Fibroblast of villous mesenchyme (primary cell): ENCODE results near the gene MARK1. TPM values are rescaled to one million over a fixed set of nuclear protein-coding genes. Genes with fewer than 3 reads are reported as not detected.

Source experiments
- DNase-seq: peaks from one replicate; pipeline ENCODE4 v3.0.0-alpha.2; 2010; ENCODE audit warnings: low read depth
- H3K4me3 ChIP-seq: 2 replicates; pipeline ENCODE4 v1.5.1; 2011; ENCODE audit warnings: low read depth, mild to moderate bottlenecking, low read length
- CTCF ChIP-seq: IDR thresholded peaks from 2 replicates; pipeline ENCODE4 v1.5.1; 2012; ENCODE audit warnings: low read depth, mild to moderate bottlenecking, low read length; ENCODE audit not compliant: insufficient read depth
- total RNA-seq: library from RNA; depleted of rRNA; stranded (reverse); fragments of >200 nt; gene quantifications from 2 replicates; pipeline ENCODE4 v1.2.3, GENCODE V29; 2012

MARK1 gene
- total RNA-seq, 1 donor = 0.86 TPM

GRCh38 chr1:220642285-220642684 lies 114.3 kb downstream of the MARK1 start:
- no peak overlapping the region for H3K4me3 ChIP-seq
- TF ChIP-seq CTCF = no peak
- no peak for DNase-seq

GRCh38 chr1:220652995-220653394 lies 125.1 kb downstream of the MARK1 start:
- no peak overlapping the region for H3K4me3 ChIP-seq
- DNase-seq = no peak
- no peak for TF ChIP-seq CTCF

GRCh38 chr1:220655509-220655908 lies 127.6 kb downstream of the MARK1 start:
- no peak for DNase-seq
- no peak for TF ChIP-seq CTCF
- no peak overlapping the region for H3K4me3 ChIP-seq

GRCh38 chr1:220655961-220656740 lies 128.2 kb downstream of the MARK1 start:
- DNase-seq = no peak
- TF ChIP-seq CTCF = no peak
- no peak overlapping the region for H3K4me3 ChIP-seq

GRCh38 chr1:220666349-220666748 lies 138.4 kb downstream of the MARK1 start:
- TF ChIP-seq CTCF = no peak
- no peak overlapping the region for H3K4me3 ChIP-seq
- DNase-seq = no peak

GRCh38 chr1:220669005-220669404 lies 141.1 kb downstream of the MARK1 start:
- no peak overlapping the region for H3K4me3 ChIP-seq
- no peak for DNase-seq
- no peak for TF ChIP-seq CTCF

GRCh38 chr1:220670365-220670764 lies 142.4 kb downstream of the MARK1 start:
- TF ChIP-seq CTCF = no peak
- no peak for DNase-seq
- H3K4me3 ChIP-seq = no peak overlapping the region
